ENCODE results near the gene KBTBD6. TPM values are rescaled to one million over a fixed set of nuclear protein-coding genes. Genes with fewer than 3 reads are reported as not detected.
"Not testable (repeated sequence)": the region's sequence is repeated elsewhere in the genome, so short reads cannot be mapped to it uniquely, and the experiment has no call there.

Gene KBTBD6
- total RNA-seq, 1 donor from 2014 or later, result 12.5 TPM

DNA sequence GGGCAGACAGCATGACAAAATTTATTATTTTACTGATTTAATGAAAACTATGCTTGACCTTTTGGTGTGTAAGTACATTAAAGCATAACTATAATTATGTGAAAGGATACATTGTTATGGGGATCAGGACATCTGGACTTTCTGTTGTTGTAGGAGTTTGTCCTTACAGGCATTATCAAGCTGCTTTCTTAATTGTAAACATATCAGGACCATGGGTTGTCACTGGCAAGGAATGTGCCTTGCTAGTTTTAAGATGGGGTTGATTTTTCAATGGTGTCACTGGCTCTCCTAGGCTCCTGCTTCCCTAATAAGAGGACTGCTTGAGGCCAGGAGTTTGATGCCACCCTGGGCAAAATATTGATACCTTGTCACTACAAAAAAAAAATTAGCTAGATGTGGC lies 32.6 kb downstream of the KBTBD6 start:
- Mint-ChIP-seq H3K9me3 (ENCODE audit: low read depth) (no peaks in the 10 kb centered on the region), H3K27ac (peak overlapping the region; percentile 16), H3K4me1 (ENCODE audit: low read depth) (peaks cover 23% of the 10 kb centered on the region), H3K27me3 (no peaks in the 10 kb centered on the region), H3K4me3 (ENCODE audit: low read depth) (no peak overlapping the region), H3K36me3 (ENCODE audit: insufficient read depth) (no peaks in the 10 kb centered on the region)
- DNase-seq (ENCODE audit: low spot score, unreplicated experiment), result no peak
- no peak for TF ChIP-seq CTCF (IDR thresholded peaks at IDR 0.05; ENCODE audit: unreplicated experiment)

DNA sequence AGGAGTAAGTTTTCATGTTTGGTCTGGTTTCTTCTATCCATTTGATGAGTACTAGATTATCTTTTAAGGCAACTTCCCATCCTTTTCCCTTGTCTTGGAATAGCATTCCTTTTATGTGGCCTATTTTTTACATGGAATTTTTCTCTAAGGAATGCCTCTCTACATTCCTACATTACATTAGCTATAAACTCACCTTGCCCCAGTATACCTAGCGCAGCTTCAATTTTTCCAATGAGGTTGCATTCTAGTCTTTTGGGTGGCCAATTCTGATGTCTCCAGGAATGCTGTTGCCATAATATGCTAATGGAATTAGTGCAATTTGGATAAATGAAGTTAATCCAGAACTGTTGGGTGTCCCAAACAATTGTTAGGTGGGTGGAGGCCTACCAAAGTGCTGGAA lies 33.8 kb downstream of the KBTBD6 start:
- Mint-ChIP-seq H3K4me1 (ENCODE audit: low read depth) (peaks cover 23% of the 10 kb centered on the region), H3K4me3 (ENCODE audit: low read depth) (no peak overlapping the region), H3K36me3 (ENCODE audit: insufficient read depth) (no peaks in the 10 kb centered on the region), H3K9me3 (ENCODE audit: low read depth) (no peaks in the 10 kb centered on the region), H3K27ac (no peak overlapping the region), H3K27me3 (no peaks in the 10 kb centered on the region)
- no peak for DNase-seq (ENCODE audit: low spot score, unreplicated experiment)
- TF ChIP-seq CTCF (IDR thresholded peaks at IDR 0.05; ENCODE audit: unreplicated experiment), result no peak

DNA sequence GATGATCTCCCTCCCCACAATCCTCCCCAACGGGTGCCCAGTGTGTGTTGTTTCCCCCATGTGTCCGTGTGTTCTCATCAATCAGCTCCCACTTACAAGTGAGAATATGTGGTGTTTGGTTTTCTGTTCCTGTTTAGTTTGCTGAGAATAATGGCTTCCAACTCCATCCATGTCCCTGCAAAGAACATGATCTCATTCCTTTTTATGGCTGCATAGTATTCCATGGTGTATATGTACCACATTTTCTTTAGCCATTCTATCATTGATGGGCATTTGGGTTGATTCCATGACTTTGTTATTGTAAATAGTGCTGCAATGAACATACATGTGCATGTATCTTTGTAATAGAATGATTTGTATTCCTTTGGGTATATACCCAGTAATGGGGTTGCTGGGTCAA lies 36.9 kb downstream of the KBTBD6 start:
- not testable (repeated sequence) for H3K4me3 Mint-ChIP-seq (ENCODE audit: low read depth); H3K36me3 Mint-ChIP-seq (ENCODE audit: insufficient read depth); H3K27ac Mint-ChIP-seq; H3K9me3 Mint-ChIP-seq (ENCODE audit: low read depth); H3K4me1 Mint-ChIP-seq (ENCODE audit: low read depth); DNase-seq (ENCODE audit: low spot score, unreplicated experiment); H3K27me3 Mint-ChIP-seq

DNA sequence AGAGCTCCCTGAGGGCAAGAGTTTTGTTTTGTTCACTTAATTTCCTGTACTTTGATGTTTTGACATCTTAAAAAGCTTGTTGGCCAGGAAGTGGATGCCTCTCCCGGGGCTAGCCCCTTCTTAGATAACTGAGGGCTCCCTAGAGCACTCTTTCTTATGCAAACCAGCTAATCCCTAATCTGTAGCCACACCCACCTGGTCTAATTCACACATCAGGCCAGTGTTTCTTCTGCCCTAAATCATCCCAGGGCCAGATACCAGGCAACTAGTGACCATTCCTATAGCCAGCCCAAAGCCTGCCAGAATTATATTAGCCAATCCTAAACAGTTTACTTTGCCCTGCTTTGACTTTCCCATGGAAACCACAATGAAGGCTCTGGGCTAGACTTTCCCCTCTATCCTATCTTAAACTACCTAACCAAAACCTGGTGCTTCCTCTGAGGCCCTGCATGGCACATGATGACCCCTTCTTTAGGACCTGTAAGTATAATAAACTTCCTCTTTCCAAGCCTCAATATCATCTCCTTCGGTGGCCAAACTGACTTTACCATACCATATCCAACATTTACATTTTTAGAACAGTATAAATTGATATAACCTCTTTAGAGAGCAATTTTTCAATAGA lies 46.5 kb downstream of the KBTBD6 start:
- Mint-ChIP-seq H3K27ac (no peak overlapping the region), H3K4me1 (ENCODE audit: low read depth) (peaks cover 6% of the 10 kb centered on the region)
- no peak for DNase-seq (ENCODE audit: low spot score, unreplicated experiment)

DNA sequence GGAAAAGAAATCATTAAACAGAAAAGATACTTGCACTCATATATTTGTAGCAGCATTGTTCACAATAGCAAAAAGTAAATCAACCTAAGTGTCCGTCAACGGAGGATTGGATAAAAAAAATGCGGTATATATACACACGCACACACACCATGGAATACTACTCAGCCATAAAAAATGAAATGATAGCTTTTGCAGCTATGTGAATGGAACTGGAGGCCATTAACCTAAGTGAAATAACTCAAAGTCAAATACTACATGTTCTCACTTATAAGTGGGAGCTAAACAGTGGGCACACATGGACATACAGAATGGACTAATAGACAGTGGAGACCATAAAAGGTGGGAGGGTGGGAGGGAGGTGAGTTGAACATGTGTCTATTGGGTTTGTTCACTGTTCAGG lies 52.9 kb downstream of the KBTBD6 start:
- H3K4me3 Mint-ChIP-seq (ENCODE audit: low read depth), result no peak overlapping the region
- peaks cover 6% of the 10 kb centered on the region for H3K9me3 Mint-ChIP-seq (ENCODE audit: low read depth)
- no peaks in the 10 kb centered on the region for H3K4me1 Mint-ChIP-seq (ENCODE audit: low read depth)
- TF ChIP-seq CTCF (IDR thresholded peaks at IDR 0.05; ENCODE audit: unreplicated experiment), result no peak
- H3K27ac Mint-ChIP-seq, result no peak overlapping the region
- peaks cover 45% of the 10 kb centered on the region for H3K36me3 Mint-ChIP-seq (ENCODE audit: insufficient read depth)
- H3K27me3 Mint-ChIP-seq, result no peaks in the 10 kb centered on the region
- no peak for DNase-seq (ENCODE audit: low spot score, unreplicated experiment)

More for the DNA sequence above, 46.5 kb downstream of the KBTBD6 start:
- TF ChIP-seq CTCF (IDR thresholded peaks at IDR 0.05; ENCODE audit: unreplicated experiment), result no peak
- Mint-ChIP-seq H3K36me3 (ENCODE audit: insufficient read depth) (peaks cover 3% of the 10 kb centered on the region), H3K27me3 (no peaks in the 10 kb centered on the region), H3K4me3 (ENCODE audit: low read depth) (no peak overlapping the region), H3K9me3 (ENCODE audit: low read depth) (no peaks in the 10 kb centered on the region)

Small RNAs within 50 kb of the gene (microRNA-seq; reads per million reads assigned to microRNA genes)
- gene MIR3168 (ENCODE audit: borderline number of aligned reads, unreplicated experiment), result not detected

Other genes with a start within 250 kb of the KBTBD6 start
- 87.7 and 89.7 TPM in 2 replicates for gene ELF1, start 113.5 kb downstream of the KBTBD6 start, total RNA-seq
- gene WBP4, start 71.3 kb downstream of the KBTBD6 start, total RNA-seq, result 11.0 and 12.1 TPM in 2 replicates
- 12.0 and 14.4 TPM in 2 replicates for gene KBTBD7, start 61.8 kb upstream of the KBTBD6 start, total RNA-seq
- gene MTRF1, start 130.8 kb upstream of the KBTBD6 start, total RNA-seq, result 22.2 and 22.8 TPM in 2 replicates
- gene NAA16, start 178.5 kb upstream of the KBTBD6 start, total RNA-seq, result 48.4 and 51.1 TPM in 2 replicates